ENCODE results near the gene ZNF280A.
"Not testable (repeated sequence)": the region's sequence is repeated elsewhere in the genome, so short reads cannot be mapped to it uniquely, and the experiment has no call there.

ZNF280A gene

DNA sequence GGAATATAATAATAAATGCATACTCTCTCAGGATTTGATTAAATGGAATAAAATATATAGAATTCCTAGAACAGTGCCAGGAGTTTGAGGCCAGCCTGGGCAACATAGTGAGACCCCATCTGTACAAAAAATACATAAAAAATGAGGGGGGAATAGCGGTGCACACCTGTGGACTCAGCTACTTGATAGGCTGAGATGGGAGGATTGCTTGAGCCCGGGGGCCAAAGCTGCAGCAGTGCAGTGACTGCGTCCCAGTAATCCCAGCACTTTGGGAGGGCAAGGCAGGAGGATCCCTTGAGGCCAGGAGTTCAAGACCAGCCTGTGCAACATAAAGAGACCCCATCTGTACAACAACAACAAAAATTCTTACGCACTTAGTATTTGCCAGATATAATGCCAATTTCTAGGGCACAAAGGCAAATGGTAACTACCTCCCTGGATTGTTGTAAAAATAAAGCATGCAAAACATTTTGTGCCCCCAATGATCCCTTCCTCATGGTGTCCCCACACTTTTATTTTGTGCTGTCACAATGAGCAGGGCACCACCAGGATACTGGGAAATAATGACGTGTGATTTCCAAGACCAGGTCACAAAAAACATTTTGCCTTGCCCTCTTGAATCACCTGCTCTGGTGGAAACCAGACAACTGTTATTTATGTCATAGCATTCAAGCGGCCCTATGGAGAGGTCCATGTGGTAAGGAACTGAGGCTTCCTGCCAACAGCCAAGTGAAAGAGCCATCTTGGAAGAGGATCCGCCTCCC is 18.3 kb upstream of the ZNF280A start:
- DNase-seq = no peak

DNA sequence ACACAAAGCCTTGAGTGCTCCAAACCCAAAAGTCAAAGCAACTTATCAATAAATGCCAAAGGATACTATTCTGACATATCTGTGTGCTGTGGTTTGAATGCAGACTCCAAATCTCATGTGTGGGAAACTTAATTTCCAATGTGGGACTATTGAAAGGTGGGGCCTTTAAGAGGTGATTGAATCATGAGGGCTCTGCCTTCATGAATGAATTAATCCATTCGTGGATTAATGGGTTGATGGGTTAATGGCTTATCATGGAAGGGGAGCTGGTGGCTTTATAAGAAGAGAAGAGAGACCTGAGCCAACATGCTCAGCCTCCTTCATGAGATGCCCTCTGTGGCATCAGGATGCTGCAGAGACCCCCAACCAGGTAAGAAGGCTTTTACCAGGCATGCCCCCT is 16.8 kb upstream of the ZNF280A start:
- no peak for DNase-seq

DNA sequence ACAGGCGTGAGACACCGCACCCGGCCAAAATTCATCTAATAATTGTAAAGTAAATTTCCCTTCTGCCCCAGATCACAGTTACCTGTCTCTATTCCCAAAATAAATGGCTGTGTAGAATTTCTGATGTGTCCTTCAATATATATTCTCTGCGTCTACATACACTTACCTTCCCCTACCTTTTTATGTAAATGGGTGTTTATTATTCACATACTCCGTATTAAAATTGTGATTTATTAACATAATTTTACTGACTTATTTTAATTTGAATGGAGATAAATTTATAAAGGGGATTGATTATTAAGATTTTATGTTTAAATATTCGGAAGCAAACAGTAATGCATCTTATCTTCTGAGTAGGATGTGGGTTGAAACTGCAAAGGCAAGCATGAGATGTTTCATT is 16.4 kb upstream of the ZNF280A start:
- no peak for DNase-seq

GRCh38 chr22:22535662-22536061 is 15.6 kb upstream of the ZNF280A start:
- DNase-seq = no peak

- DNase-seq = no peak
Observed at GRCh38 chr22:22534604-22535415, 14.7 kb upstream of the ZNF280A start.

DNA sequence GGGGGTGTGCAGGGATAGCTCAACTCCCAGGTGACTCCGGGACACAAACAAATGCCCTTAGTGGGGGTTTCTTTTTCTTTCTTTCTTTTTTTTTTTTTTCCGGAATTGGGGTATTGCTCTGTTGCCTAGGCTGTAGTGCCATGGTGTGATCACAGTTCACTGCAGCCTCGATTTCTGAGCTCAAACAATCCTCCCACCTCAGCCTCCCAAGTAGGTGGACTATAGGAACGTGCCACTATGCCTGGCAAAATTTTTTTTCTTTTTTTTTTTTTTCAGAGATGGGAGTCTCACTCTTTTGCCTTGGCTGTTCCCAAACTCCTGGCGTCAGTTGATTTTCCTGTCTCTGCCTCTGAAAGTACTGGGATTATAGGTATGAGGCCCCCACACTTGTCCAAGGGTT is 13.8 kb upstream of the ZNF280A start:
- no peak for DNase-seq

GRCh38 chr22:22533417-22533816 is 13.3 kb upstream of the ZNF280A start:
- DNase-seq = no peak

DNA sequence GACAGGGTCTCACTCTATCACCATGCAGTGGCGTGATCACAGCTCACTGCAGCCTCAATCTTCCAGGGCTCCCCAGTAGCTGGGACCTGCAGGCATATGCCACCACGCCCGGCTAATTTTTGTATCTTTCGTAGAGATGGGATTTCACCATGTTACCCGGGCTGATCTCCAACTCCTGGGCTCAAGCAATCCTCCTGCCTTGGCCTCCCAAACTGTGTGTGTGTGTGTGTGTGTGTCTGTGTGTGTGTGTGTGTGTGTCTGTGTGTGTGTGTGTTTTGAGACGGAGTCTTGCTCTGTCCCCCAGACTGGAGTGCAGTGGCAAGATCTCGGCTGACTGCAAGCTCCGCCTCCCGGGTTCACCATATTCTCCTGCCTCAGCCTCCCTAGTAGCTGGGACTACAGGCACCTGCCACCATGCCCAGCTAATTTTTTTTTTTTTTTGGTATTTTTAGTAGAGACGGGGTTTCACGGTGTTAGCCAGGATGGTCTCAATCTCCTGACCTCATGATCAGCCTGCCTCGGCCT is 12.5 kb upstream of the ZNF280A start:
- DNase-seq = not testable (repeated sequence)

DNA sequence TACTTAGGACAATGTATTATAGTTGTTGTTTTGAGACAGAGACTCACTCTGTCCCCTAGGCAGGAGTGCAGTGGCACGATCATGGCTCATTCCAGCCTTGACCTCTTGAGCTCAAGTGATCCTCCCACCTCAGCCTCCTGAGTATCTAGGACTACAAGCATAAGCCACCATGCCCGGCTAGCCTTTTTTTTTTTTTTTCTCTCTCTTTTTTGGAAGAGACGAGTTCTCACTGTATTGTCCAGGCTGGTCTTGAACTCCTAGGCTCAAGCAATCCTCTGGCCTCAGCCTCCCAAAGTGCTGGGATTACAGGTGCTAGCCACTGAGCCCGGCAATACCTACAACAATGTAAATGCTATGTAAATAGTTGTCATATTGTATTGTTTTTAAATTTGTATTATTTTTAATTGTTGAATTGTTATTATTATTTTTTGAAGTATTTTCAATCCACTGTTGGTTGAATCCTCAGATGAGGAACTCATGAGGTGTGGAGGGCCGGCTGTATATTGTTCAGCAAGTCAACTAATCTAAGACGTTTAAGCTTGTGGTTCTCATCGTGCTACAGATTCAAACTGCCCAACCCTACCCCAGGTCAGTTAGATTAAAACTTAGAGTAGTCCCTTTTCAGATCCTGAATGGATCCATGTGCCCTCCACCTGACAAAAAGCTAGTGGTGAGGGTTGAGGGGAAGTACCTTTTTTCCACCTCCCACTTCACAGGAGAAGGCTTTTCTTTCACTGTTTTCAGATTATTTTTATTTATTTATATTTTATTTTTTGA is 11.9 kb upstream of the ZNF280A start:
- no peak for DNase-seq

GRCh38 chr22:22528780-22529179 is 8.7 kb upstream of the ZNF280A start:
- DNase-seq = no peak

DNA sequence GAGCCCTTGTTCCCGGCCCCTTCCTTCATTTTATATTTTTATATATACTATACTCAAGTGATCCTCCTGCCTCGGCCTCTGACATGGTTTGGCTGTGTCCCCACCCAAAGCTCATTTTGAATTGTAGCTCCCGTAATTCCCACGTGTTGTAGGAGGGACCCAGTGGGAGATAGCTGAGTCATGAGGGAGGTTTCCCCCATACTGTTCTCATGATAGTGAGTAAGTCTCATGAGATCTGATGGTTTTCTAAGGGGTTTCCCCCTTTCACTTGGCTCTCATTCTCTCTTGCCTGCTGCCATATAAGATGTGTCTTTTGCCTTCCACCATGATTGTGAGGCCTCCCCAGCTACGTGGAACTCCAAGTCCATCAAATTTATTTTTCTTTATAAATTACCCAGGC is 7.2 kb upstream of the ZNF280A start:
- no peak for DNase-seq

- no peak for DNase-seq
Observed at GRCh38 chr22:22526125-22526912, 6.2 kb upstream of the ZNF280A start.

- no peak for DNase-seq
Observed at GRCh38 chr22:22523494-22523893, 3.4 kb upstream of the ZNF280A start.

GRCh38 chr22:22521631-22522030 is 1.6 kb upstream of the ZNF280A start:
- DNase-seq = no peak

DNA sequence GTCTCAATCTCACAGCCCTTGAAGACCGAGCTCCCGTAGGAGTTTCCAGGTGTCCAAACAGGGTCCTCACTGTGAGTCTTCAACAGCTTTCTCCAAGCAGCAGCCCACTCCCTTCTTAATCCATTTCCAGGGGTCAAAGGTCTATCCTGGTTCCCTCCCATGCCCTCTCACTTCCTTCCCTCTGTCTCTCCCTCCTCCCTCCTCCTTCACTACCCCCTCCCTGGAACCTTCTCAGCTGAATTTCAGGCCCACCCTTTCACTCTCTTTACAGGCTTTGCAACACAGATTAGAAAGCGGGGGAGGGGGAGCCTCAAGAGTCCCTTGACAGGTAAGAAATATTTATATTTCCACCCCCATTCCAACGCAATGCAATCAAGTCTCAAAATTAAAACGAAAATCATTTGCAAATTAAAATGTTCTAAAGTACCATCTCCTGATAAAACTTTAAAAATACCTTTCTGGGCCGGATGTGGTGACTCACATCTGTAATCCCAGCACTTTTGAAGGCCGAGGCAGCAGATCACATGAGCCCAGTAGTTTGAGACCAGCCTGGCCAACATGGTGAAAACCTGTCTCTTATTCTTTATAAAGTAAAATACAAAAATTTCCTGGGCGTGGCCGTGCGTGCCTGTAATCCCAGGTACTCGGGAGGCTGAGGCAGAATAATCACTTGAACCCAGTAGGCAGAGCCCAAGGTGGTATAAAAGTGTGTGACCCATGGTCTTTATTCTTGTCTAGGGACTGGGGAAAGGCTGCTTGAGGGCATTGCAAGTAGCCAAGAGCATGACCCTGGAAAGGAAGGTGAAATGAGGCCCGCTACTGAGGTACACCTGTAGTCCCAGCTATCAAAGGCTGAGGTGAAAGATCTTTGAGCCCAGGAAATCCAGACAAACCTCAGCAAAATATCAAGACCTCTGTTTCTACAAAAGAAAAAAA is 865 bp upstream of the ZNF280A start:
- DNase-seq = no peak

DNA sequence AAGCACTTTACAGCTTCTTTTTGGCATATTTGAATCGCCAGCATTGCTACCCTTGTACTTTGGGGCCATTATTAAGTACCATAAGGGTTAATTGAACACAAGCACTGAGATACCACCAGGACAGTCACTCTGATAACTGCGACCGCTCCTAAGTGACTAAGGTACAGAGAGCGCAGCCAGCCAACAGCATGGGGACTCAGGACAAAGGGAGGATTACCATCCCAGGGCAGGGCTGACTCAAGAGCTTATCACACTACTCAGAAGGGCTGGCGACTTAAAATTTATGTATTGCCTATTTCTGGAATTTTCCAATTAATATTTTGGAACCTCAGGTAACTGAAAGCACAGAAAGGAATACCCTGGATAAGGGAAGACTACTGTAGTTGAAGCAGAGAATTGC is 479 bp downstream of the ZNF280A start:
- DNase-seq = no peak

DNA sequence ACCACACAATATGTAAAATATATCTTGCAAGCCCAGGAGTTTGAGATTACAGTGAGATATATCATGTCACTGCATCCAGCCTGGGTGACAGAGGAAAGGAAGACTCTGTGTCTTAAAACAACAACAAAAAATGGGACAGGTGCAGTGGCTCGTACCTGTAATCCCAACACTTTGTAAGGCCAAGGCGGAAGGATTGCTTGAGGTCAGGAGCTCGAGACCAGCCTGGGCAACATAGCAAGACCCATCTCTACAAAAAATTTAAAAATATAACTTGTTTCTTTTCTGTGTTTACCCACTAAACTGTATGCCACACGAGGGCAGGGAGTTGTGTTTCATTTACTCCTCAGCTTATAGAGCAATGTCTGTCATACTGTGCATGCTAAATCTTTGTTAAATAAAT is 3.1 kb downstream of the ZNF280A start:
- DNase-seq = no peak

DNA sequence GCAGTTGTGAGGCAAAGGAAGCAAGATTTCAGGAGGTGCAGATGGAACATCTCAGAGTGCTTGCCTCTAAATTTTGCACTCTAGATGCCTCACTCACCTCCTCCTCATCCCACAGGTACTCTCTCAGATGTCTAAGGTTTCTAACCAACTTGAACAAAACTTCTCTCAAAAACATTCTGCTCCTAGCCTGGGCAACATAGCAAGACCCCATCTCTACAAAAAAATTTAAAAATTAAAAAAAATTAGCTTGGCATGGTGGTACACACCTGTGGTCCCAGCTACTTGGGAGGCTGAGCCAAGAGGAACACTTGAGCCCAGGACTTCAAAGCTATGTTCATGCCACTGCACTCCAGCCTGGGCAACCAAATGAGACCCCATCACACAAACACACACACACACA is 4.2 kb downstream of the ZNF280A start:
- DNase-seq = no peak

DNA sequence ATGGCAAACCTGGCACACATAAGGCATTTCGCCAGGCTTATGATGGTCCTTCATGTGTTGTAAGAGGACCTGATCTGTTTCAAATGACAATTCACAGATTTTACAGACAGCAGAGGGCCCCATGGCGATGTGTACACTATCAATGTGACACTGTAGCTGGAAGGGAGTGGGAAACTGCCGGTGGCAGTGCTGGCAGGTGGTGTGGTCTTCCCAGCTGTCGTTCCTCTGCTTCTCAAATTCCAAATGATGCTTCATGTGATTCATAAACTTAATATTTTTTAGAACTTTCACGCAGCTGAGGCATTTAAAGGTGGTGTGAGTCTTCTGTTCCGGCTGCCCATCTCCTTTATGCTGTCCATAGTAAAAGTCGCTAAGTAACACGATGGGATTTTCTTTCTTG is 5.6 kb downstream of the ZNF280A start:
- not testable (repeated sequence) for DNase-seq

GRCh38 chr22:22513619-22514018 is 6.5 kb downstream of the ZNF280A start:
- no peak for DNase-seq

DNA sequence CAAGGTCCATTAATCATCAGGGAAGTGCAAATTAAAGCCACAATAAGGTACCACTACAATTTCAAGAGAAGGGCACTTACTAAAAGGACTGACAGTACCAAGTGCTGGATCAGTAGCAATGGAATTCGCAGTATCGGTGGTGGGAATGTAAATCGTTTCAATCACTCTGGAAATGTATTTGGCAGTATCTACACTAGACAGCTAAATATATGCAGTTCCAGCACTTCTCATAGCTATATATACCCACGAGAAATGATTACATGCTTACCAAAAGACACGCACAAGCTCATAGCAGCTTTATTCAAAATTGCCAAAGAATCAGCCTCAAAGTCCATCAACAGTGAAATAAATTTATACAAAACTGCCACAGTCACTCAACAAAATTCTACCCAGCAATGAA is 7.1 kb downstream of the ZNF280A start:
- DNase-seq = no peak
